Fibroblast of villous mesenchyme (primary cell): ENCODE measurements around the gene LIPF. TPM values are rescaled to one million over a fixed set of nuclear protein-coding genes. Genes with fewer than 3 reads are reported as not detected.

ENCODE experiments used
- DNase-seq: peaks from one replicate; pipeline ENCODE4 v3.0.0-alpha.2; 2010; ENCODE audit warnings: low read depth
- H3K4me3 ChIP-seq: 2 replicates; pipeline ENCODE4 v1.5.1; 2011; ENCODE audit warnings: low read depth, mild to moderate bottlenecking, low read length
- total RNA-seq: library from RNA; depleted of rRNA; stranded (reverse); fragments of >200 nt; gene quantifications from 2 replicates; pipeline ENCODE4 v1.2.3, GENCODE V29; 2012
- TF ChIP-seq, protein P1 (sequence below): IDR thresholded peaks from 2 replicates; pipeline ENCODE4 v1.5.1; 2012; ENCODE audit warnings: low read depth, mild to moderate bottlenecking, low read length; ENCODE audit not compliant: insufficient read depth

Gene LIPF
- total RNA-seq, 1 donor, result not detected

DNA sequence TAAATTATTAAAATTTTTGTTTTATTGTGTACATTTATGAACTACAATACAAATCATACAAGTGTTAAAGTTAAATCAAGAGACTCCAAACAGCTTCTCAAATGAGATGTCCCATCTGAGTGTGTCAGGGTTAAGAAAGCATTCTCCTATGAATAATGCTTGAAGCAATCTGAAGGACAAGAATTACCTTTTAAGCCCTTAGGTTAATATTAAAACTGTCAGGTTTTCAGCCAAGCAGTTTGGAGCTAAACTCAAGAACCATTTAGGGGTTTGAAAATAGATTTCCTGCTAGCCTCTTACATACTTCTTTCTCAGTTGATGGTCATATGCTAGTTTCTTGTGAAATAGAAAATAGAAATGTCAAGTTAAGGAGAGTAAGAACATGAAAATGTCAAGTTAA, 39.4 kb upstream of the LIPF start:
- TF ChIP-seq, protein P1, sequence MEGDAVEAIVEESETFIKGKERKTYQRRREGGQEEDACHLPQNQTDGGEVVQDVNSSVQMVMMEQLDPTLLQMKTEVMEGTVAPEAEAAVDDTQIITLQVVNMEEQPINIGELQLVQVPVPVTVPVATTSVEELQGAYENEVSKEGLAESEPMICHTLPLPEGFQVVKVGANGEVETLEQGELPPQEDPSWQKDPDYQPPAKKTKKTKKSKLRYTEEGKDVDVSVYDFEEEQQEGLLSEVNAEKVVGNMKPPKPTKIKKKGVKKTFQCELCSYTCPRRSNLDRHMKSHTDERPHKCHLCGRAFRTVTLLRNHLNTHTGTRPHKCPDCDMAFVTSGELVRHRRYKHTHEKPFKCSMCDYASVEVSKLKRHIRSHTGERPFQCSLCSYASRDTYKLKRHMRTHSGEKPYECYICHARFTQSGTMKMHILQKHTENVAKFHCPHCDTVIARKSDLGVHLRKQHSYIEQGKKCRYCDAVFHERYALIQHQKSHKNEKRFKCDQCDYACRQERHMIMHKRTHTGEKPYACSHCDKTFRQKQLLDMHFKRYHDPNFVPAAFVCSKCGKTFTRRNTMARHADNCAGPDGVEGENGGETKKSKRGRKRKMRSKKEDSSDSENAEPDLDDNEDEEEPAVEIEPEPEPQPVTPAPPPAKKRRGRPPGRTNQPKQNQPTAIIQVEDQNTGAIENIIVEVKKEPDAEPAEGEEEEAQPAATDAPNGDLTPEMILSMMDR, result no peak
- peak; percentile 7 for DNase-seq

DNA sequence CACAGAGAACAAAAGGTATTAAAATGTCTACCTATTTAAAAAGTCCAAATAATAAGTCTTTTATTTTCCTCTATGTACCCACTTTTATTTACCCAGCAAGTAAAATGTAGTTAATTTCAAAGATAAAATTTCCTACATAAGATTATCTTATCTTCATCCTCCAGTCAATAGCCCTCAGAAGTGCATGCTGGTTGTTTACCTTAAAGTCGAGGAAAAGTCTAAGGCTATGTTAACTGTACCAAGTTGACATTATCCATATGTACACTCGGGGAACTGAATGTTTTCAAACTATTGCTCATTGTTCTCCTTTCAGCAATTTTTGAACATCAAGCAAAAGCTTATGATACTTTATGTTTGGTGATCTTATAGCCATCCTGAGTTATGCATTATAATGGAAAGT, 24.1 kb upstream of the LIPF start:
- TF ChIP-seq, protein P1, result no peak
- no peak for DNase-seq
- H3K4me3 ChIP-seq, result no peak overlapping the region

More for the DNA sequence above, 39.4 kb upstream of the LIPF start:
- no peak overlapping the region for H3K4me3 ChIP-seq

DNA sequence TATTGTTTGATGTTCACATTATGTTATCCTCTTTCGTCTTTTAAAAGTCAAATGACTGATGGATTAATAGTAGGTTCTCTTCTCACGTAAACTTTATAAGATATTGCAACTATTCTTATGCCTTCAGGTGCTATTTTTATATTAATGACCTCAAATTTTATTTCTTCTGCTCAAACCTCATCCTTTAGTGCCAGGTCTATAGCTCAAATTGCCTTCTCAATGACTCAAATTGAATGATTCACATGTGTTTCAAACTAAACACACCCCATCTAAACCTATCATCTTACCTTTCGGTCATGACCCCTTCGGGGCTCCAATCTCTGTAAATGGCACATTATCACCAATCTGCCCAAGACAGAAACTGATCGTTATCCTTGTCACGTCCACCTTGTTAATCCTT, 22.0 kb upstream of the LIPF start:
- no peak overlapping the region for H3K4me3 ChIP-seq
- DNase-seq, result no peak
- TF ChIP-seq, protein P1, result no peak

DNA sequence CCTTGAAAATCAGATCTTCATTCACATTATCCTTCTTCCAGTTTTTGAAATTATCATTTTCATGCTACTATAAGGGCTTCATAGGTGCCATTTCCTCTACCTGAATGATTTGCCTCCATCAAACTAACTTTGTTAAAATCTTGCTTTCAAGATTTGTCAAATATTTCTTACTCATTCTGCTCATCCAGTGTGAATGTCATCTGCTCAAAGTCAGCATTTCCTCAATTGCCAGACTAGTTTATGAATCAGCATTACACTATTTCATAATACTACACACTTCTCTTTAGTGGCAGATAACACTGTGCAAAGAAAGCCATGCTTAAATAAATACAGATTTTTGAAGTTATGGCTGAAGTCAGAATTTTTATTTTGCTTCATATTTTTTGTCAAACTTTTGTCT, 21.3 kb upstream of the LIPF start:
- peak; percentile 32 for DNase-seq
- no peak overlapping the region for H3K4me3 ChIP-seq
- TF ChIP-seq, protein P1, result no peak

DNA sequence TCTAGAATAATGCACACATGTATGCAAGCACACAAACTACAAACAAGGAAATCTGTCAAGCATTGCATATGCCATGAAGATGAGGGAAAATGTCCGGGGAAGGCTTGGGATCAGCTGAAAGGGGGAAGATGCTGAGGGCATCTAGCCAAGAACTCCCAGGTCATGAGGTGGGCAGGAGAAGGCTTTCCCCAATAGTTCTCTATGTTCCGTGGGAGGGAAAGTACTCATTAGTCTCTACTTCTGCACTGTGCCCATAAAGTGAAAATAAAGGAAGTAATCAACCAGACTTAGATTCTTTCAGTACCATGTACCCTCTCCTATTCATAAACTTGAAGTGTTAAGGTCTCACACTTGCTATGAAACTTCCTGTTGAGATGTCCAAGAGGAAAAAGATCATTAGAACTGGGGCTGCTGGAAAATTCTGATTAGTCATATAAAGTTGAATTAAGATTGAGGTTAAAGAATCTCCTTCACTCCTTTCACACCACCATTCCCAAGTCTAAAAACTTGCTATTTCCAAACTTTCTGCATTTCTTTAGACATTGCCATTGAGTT, 17.1 kb upstream of the LIPF start:
- no peak for DNase-seq
- TF ChIP-seq, protein P1, result no peak
- no peak overlapping the region for H3K4me3 ChIP-seq

DNA sequence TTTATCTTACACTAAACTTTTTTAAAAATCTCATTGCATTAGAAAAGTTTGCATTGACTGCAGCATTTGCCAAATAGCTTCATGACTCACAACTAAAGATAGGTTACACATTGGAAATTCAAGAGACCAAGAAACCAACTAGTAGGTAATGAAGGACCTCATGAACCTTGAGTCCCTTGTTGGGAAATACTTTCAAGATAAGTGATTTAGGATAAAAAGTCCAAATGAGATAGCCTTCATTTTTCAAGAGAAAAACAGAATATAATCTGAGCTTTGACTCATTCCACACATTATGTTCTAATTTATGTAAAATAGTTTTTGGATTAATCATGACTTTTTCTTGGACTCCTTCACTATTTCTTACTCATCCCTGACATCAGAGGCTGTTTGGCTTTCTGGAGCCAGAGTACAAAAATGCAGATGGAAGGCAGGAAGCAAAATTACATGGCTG, 13.1 kb upstream of the LIPF start:
- peak; percentile 83 for DNase-seq
- TF ChIP-seq, protein P1, result no peak
- no peak overlapping the region for H3K4me3 ChIP-seq

DNA sequence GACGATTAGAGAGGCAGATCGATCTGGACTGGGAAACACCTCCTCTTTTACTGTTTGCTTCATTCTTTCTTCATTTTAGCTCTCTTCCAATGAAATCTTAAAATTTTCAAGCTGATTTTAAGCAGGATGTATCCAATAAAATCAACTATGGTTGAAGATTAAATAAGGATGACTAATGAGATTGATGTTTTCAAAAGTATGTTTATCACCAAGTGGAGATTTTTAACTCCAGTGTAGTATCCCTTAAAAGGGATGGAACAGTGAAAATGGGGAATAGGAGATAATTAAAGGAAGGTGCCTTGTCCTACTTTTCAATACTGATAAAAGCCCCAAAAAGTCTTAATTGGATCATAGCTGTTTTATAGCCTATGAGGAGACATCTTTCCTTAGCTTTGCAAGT, 11.6 kb upstream of the LIPF start:
- no peak for DNase-seq
- TF ChIP-seq, protein P1, result no peak
- no peak overlapping the region for H3K4me3 ChIP-seq
